Spleen (tissue), 10 donors: Measurements from ENCODE around the gene PGAM4. TPM values are rescaled to one million over a fixed set of nuclear protein-coding genes. Genes with fewer than 3 reads are reported as not detected.

ENCODE experiments used
- polyA plus RNA-seq, 3 donors: library from polyadenylated mRNA; stranded (reverse); fragments of 200-250 nt; gene quantifications; one replicate each; pipeline ENCODE4 v1.2.1, GENCODE V29; 2013
- total RNA-seq, 7 donors: library from RNA; depleted of rRNA in 3 of 7; stranded (reverse); fragments of >200 nt in 3 of 7; fragmentation: NEBNext Ultra II Directional in 4 of 7; extraction: Animal tissue kit (Norgen Biotek cat#: 25700) in 4 of 7; gene quantifications; one replicate each; pipeline versions ENCODE4 v1.1.0 to v1.2.1, GENCODE V29; 2016 to 2021
- donor health status: healthy with polysubstance abuse.
- donor health status: DM: no; HTN: no; CAD: no; lungs with moderate emphysema.
- donor health status: DM: no; HTN: no; CAD: no.
- donor health status: Bipolar disorder and iron deficiency.
- donor health status: healthy.
- donor health status: DM: no; HTN: no; CAD: no.
- donor health status: DM: yes; HTN: yes; CAD: no.

PGAM4 gene
- total and polyA plus RNA-seq, 10 donors, result not detected

Other genes starting within 250 kb of the PGAM4 start
- gene ATRX, start 183.4 kb downstream of the PGAM4 start, total RNA-seq, result 100 to 1,000 TPM in 6 of 7 donors, 10 to 100 TPM in 1; 86.1 to 150 (median 130) TPM
- gene ATRX, start 183.4 kb downstream of the PGAM4 start, polyA plus RNA-seq, result 10 to 100 TPM in 1 of 3 donors, 1 to 10 TPM in 2; 8.2 to 15.4 (median 9.5) TPM
- 10 to 100 TPM; 41.7 to 59.9 (median 45.6) TPM for gene MAGT1, start 74.2 kb downstream of the PGAM4 start, total RNA-seq
- gene MAGT1, start 74.2 kb downstream of the PGAM4 start, polyA plus RNA-seq, result 10 to 100 TPM in 2 of 3 donors, 1 to 10 TPM in 1; 7.4 to 12.9 (median 12.7) TPM
- 100 to 1,000 TPM; 101 to 259 (median 130) TPM for gene COX7B, start 70.2 kb downstream of the PGAM4 start, total RNA-seq
- gene COX7B, start 70.2 kb downstream of the PGAM4 start, polyA plus RNA-seq, result 100 to 1,000 TPM; 372 to 504 (median 462) TPM
- gene ATP7A, start 58.9 kb downstream of the PGAM4 start, total RNA-seq, result 10 to 100 TPM; 12.7 to 18.8 (median 16.7) TPM
- gene ATP7A, start 58.9 kb downstream of the PGAM4 start, polyA plus RNA-seq, result 1 to 10 TPM; 1.4 to 1.5 (median 1.5) TPM
- gene PGK1, start 134.6 kb upstream of the PGAM4 start, total RNA-seq, result 100 to 1,000 TPM; 141 to 355 (median 253) TPM
- 100 to 1,000 TPM in 2 of 3 donors, 10 to 100 TPM in 1; 69.9 to 142 (median 114) TPM for gene PGK1, start 134.6 kb upstream of the PGAM4 start, polyA plus RNA-seq
- 10 to 100 TPM in 6 of 7 donors, 1 to 10 TPM in 1; 9.8 to 16.0 (median 13.8) TPM for gene TAF9B, start 170.0 kb upstream of the PGAM4 start, total RNA-seq
- 1 to 10 TPM; 7.0 to 9.9 (median 7.4) TPM for gene TAF9B, start 170.0 kb upstream of the PGAM4 start, polyA plus RNA-seq